Left renal cortex interstitium (tissue), 4 donors: Measurements from ENCODE around the gene CEND1. TPM values are rescaled to one million over a fixed set of nuclear protein-coding genes. Genes with fewer than 3 reads are reported as not detected.

Experiments
- DNase-seq, 4 donors: peaks; one replicate each; pipeline ENCODE4 v3.0.0-alpha.2; 2013; ENCODE audit warnings: low read depth in 4 of 4, low spot score in 2 of 4, missing footprints in 1 of 4
- polyA plus RNA-seq, 4 donors: library from polyadenylated mRNA; unstranded; fragments of 120-200 nt; gene quantifications; one replicate each; pipeline ENCODE4 v1.2.1, GENCODE V29; 2013; ENCODE audit not compliant: insufficient read length in 4 of 4

Gene CEND1
- polyA plus RNA-seq, 4 donors, result 0.28 to 1.3 (median 0.99) TPM

DNA sequence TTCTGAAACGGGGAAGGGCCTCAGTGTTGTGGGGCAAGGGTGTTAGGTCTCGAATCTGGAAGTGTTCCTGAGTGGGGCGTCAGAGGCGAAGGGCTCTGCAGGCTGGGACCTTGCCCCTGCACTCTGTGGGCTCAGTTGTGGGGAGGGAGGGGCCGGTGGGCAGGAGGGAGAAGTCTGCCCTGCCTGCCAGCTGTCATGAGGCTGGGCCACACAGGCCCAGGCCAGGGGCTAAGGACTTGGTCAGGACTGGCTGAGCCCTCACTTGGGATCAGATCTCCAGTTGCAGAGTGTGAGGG is 38.0 kb upstream of the CEND1 start, which contains the start of gene CRACR2B:
TSS of gene CRACR2B (plus strand) at position 23 of the 296 bp plus-strand sequence. CDS start 689 bp downstream, outside the sequence.
- no peak for DNase-seq

DNA sequence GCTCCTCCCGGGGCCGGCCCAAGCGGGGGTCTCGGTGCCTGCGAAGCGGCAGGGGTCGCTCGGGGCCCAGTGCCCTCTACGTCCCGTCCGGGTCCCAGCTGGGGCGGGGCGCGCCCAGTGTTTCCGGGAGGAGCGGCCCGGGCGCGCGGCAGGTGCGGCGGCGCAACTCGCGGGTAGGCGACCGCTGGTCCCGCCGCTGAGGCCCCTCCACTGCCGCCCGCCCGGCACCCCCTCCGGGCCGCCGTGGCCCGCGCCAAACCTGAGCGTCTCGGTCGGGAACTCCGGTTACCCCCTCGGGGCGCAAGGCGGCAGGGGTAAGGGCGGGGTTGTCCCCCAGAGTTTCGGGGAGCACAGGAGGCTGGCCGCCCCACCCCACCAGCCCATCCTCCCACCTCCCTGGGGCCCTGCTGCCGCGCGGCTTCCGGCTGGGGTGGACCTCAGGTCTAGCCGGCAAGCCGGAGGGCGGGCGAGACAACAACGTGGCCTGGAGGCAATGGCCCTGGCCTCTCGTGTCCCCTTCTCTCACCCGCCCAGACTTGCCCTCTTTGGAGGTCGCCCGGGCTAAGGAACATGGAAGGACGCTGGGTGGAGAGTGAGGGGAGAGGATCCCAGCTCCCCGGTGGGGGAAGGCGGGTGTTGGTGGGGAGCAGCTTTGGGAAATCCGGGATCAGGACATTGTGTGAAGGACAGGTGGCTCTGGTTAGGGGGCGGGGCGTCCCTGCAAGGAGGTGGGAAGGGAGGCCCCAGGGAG is 37.4 kb upstream of the CEND1 start:
- no peak for DNase-seq

DNA sequence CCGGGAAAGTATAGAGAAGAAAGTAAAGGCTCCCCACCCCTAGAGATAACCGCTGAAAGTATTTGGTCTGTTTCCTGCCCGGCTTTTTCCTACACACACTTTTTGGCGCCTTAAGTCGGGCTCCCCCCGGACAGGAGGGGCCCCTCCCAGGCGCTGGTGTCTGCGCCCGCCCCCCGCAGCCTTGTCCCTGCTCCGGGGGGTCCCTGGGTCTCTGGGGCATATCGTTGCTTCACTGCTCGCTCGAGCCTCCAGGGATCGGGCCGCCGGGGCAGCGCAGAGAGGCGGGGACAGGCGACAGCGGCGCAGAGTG is 36.9 kb upstream of the CEND1 start:
- no peak for DNase-seq

DNA sequence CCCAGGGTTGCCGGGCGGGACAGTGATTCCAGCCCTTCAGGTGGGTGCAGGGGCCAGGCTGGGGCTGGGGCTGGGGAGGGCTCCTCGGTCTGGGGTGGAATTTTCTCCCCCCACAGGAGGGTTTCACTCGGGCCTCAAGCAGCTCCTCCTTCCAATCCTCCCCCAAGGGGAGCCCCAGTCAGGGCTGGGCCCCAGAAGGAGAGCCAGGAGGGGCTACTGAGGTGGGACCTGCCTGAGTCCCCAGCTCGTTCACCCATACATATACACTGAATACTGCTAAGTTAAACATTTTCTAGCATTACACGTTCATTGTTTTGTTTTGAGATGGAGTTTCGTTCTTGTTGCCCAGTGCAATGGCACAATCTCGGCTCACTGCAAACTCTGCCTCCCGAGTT is 36.3 kb upstream of the CEND1 start:
- DNase-seq, result no peak

DNA sequence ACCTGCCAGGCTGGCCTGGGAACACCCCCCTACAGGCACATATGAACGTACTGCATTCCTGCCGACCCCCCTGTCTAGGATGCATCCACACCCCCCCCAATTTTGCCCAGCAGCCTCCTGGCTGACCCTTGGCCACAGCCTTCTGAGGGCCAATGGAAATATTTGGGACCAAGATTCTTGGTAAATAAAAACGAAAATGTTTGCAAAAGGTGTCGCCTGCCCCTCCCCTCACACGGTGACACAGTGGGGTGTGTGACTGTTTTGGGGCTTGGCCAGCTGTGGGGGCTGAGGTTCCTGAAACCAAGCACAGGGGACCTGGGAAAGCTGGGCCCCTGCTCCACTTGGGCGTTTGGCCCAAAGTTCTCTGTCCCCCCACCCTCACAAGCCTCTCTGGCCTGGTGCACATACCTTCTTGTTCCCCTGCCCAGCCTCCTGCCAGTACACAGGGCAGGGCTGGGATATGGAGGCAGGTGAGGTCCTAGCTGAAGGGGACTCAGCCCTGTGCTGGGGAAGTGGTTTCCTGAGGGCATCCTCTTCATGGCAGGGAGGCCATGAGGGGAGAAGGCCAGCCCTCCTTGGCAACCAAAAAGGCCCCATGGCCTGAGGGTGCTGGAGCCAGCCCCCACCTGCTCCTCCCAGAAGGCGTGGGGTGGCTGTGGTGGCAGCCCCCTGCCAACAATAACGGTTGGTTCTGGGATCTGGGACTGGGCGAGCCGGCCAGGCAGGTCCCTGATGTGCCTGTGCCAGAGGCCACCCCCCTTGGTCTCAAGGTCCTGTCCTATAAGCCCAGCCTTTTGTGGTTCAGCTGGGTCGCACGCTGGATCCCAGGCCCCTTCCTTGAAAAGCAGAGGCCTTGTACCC is 35.7 kb upstream of the CEND1 start:
- DNase-seq, result no peak

DNA sequence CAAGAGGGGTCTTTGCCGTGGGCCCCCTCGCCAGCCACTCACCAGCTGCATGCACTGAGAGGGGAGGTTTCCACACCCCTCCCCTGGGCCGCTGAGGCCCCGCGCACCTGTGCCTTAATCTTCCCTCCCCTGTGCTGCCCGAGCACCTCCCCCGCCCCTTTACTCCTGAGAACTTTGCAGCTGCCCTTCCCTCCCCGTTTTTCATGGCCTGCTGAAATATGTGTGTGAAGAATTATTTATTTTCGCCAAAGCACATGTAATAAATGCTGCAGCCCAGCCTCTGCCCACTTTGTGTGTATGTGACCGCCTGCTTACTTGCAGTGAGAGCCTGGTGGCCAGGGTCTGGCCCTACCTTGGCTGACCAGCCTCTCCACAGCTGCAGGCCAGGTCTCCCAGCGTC is 35.1 kb upstream of the CEND1 start:
- DNase-seq, result no peak

DNA sequence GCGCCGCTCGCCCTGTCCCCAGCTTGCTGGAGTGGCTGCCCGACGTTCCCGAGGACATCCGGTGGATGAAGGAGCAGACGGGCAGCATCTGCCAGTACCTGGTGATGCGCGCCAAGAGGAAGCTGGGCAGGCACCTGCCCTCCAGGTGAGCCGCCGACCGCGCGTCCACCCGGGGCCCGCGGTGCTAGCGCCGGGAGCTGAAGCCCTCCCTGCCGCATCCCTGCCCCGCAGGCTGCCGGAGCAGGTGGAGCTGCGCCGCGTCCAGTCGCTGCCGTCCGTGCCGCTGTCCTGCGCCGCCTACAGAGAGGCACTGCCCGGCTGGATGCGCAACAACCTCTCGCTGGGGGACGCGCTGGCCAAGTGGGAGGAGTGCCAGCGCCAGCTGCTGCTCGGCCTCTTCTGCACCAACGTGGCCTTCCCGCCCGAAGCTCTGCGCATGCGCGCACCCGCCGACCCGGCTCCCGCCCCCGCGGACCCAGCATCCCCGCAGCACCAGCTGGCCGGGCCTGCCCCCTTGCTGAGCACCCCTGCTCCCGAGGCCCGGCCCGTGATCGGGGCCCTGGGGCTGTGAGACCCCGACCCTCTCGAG is 34.5 kb upstream of the CEND1 start:
- DNase-seq, result no peak

DNA sequence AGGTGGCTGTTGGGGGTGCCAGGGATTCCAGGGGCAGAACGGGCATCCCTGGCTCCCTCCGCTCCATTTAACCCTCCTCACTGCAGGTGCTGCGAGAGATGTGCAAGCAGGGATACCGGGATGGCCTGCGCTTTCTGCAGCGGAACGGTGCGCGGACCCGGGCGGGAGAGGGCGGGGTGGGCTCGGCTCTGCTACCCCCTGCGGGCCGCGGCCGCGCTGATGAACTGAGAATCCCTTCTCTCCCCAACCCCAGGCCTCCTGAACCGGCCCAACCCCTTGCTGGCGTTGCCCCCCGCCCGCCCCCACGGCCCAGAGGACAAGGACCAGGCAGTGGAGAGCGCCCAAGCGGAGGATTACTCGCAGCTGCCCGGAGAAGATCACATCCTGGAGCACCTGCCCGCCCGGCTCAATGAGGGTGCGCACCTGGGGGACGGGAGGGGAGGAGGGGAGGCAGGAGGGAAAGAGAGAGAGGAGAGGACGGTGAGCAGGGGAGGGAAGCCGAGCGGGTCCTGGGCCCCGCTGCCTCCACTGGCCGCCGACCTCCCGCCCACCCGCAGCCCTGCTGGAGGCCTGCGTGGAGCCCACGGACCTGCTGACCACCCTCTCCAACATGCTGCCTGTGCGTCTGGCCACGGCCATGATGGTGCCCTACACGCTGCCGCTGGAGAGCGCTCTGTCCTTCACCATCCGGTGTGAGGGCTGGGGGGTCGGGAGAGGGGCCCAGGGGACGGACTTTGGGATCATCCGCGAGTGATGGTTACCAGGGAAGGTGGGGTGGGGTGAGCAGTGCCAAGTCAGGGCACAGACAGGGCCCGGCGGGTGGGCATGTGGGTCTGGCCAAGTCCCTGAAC is 33.8 kb upstream of the CEND1 start:
- no peak for DNase-seq

DNA sequence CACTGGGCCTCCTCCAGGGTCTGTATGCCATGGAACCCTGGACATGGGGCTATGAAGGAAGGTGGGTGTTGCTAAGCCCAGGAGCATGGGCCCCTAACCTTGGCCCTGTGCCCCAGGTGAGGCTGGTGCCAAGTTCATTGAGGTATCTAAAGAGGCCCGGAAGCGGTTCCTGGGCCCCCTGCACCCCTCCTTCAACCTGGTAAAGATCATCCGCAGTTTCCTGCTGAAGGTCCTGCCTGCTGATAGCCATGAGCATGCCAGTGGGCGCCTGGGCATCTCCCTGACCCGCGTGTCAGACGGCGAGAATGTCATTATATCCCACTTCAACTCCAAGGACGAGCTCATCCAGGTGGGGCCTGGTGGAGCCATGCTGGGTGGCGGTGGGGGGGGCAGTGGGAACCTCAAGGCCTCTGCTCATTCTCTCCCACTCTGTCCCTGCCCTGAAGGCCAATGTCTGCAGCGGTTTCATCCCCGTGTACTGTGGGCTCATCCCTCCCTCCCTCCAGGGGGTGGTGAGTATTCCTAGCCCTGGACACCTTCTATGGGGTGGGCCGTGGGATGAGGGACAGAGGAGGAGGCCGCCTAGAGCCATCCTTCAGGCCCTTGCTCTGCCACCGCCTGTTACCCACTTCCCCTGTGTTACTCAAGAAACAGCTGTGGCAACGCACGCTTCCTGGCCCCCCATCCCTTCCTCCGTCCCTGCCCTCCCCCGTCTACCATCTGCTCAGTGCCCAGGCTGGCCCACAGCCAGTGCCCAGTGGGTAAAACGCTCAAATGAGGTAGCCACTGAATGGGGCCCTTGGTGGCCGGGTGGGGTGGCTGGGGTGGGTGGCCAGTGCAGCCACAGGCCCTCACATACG is 31.9 kb upstream of the CEND1 start:
- DNase-seq, result no peak

DNA sequence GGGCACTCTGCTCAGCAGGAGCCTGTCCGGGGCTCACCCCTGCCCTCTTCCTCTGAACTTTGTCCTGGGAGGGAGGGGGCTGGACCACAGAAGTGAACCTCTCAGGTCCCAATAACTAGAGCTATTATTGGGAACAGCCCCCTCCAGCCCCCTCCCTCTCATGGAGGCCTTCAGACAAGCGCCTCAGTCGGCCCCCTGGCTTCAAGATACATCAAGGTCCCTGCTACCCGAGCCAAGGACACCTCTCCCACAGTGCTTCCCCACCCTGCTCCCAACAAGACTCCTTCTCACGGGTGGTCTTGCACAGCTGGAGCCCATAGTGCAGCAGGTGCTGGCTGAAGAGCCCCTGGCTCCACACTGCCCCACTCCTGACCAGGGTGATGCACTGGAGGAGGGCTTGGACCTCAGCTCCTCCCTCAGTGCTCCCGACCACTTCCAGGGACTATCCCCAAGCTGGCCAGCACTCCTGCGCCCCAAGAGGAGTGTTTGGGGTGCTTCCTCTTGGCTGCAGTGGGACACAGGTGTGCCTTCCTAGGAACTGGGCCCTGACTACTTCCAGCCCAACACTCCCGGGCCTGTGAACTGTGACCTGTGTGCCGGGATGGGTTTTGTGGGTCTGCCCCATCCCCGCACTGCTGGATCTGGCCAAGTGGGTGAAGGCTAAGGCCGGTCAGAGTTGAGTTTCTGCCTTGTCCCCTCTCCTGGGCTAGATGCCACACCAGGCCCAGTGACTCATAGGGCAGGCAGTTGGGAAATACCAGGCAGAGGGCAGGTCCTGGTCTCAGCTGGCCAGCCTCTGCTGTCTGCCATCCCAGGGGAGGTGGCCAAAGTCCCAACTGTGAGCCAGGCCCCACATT is 31.0 kb upstream of the CEND1 start:
- no peak for DNase-seq

DNA sequence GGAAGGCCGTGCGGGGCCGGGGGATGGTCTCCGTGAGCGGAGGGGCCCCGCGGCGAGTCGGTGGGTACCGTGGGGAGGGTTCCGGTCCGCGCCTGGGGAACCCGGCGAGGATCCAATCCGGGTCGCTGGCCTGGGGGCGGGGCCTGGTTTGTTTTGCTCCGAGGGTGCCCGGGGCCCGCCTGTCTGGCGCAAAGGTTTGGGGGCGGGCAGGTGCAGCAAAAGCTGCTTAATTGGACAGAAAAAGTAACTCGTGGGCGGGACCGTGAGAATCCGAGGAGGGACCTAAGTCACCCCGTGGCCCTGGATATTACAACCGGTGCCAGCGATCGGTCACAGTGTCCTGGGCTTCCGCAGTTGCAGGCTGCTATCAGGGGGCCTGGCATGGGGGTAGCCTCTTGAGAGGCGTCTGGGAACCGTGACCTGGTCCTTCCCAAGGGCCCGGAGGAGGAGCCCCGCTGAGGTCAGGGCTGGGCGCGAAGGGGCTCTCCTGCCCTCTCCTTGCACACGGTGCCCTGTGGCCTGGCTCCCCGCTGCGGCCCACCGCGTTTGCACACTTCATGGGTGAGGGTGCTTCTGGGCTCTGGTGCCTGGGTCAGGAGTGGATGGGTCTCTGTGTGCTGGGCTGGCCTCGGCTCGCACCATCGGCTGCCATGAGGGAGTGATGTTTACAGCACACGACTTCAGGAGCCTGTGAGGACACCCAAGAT is 30.2 kb upstream of the CEND1 start:
- no peak for DNase-seq

DNA sequence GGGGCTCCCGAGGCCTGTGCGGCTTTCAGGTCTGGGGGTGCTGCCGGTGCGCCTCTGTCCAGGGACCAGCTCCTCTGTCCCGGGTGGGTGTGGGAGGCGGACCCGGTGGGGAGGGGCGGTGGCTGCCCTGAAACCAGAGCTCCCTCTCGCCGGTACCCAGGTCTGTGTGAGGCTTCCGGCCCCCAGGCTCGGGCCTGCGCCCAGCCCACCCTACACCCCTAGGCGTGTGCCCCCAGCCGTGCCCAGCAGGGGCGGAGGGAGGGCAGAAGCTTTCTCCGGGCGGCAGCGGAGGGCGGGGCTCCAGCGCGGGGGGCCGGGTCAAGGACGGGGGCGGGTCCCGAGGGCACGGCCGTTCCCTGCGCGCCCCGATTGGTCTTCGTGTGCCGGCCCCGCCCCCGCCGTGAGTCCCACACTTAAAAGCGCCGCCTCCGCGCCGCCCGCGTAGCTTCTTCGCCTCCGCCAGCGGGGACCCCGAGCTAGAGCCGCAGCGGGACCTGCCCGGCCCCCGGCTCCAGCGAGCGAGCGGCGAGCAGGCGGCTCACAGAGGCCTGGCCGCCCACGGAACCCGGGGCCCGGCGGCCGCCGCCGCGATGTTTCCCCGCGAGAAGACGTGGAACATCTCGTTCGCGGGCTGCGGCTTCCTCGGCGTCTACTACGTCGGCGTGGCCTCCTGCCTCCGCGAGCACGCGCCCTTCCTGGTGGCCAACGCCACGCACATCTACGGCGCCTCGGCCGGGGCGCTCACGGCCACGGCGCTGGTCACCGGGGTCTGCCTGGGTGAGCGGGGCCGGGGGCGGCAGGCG is 29.4 kb upstream of the CEND1 start:
- DNase-seq, result no peak

DNA sequence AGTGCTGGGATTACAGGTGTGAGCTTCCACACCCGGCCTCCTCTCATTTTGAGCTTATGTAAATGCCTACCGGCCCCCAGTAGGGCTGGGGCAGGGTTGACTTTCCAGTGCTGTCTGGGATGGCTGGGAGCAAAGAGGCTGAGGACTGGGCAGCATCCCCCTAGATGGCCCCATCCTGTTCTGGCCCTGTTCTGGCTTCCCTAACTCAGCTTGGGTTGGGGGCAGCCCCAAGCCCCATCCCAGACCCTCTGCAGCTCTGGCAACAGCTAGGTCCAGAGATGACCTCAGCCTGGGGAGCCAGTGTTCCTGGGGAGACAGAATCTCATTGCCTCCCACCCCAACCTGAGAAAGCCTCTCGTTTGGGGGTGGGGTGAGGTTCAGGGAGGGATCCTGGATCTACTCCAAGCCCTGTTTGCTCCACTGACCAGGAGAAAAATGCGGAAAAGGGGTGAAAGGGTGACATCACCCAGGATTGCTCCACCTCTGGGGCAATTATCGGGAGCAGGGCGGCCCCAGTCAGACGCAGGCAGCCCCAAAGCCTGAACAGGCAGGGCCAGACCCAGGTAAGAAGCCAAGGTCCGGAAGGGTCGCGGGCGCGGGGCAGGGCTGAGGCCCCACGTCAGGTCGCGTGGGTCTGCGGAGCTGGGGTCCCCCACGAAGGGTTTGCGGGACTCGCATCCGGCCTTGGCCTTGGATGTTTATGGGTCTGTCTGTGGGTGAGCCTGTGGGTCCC is 28.7 kb upstream of the CEND1 start, which contains the start of gene PNPLA2:
TSS of gene PNPLA2 (plus strand) at position 519 of the 733 bp plus-strand sequence. CDS start 805 bp downstream, outside the sequence.
- no peak for DNase-seq

DNA sequence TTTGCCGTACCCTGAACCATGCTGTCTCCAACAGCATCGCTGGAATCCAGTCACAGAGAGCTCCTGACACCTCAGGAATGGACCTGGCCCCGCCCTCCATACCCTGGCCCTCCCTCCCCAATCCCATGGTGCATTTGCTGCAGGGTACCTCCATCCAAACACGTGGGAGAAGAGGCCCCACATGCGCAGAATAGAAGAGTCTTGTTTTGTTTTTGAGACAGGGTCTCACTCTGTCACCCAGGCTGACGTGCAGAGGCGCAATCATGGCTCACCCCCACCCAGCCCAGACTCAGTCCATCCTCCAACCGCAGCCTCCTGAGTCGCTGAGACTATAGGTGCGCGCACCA is 26.5 kb upstream of the CEND1 start:
- no peak for DNase-seq

DNA sequence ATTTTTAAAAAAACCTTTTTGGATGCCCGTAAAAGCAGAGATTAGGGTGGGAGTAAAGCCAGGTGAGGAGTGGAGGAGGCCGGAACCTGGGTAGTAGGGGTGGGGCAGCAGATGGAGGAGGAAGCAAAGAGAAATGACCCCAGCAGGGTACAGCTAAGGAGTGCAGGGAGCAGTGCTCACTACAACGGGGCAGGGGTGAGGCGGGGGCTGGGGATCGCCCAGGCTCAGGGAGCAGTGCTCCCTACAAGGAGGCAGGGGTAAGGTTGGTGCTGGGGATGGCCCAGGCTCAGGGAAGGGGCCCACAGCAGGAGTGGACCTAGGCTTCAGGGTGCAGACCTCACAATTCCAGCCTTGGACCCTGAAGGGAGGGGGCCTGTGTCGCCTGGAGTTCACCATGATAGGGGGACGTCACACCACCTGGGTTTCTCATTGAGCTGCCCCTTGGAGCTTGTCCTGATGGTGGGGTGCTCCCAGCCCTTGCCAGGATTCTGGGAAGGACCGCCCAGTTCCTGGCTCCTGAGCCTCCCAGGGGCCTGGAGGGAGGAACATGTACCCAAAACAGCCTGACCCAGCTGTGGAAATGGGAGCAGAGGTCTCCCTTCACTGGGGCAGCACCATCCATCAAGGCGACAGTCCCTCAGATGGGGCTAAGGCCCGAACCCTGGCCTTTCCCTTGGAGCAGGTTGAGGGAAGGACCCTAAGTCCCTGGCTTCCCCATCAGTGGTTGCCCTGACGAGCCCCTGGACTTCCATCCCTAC is 26.0 kb upstream of the CEND1 start:
- DNase-seq, result no peak

DNA sequence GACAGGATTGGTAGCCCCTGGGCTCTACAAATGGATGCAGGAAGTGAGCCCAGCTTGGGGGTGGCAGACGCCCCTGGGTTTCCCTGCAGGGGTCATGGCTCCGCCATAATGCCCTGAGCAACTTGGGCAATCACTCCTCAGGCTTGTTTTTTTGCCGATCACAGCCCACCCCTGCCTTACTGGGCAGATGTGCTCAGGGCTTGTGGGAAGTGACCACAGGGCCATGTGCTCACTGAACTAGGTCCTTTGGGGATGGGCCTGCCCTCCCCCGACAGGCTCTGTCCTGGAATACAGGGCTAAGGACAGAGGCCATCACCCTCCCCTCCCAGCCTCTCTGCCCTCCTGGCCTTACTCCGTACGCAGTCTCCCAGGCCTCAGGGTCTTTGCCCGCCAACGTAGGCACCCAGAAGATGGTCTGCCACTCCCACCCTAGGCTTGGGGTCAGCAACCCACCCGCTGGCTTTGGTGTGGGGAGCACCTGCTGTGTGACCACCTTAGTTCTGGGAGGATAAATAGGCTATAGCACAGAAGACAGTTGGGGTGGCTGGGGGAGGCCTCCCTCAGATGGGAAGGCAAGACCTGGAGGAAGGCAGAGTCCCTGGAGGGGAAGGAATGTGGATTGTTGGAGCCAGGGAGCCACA is 23.7 kb upstream of the CEND1 start:
- DNase-seq, result no peak
